ENCODE results near the gene CA10.

The CA10 gene

GRCh38 chr17:52145476-52145875, 13.0 kb downstream of the CA10 start:
- no peak for DNase-seq

DNA sequence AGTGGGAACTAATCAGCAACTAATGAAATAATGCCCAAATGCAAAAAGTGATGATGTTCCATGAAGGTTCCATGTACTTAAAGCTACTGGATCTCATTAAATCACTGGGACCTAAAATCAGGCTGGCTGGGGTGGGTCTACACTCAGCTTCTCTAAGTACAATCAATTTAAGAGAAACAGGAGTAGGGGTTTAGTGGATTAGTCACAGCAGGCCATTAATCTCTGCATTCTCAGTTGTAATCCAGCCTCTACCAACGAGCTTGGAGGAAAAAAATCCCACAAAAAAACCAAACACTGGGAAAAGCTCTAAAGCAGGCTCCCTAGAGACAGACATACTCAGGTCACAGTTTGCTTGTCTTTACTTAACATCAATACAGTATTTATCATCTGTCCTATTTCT, 15.0 kb downstream of the CA10 start:
- no peak for DNase-seq

GRCh38 chr17:52140601-52141000, 17.9 kb downstream of the CA10 start:
- no peak for DNase-seq

- DNase-seq, result no peak
Observed at GRCh38 chr17:52138752-52139151, 19.8 kb downstream of the CA10 start.

- DNase-seq, result no peak
Observed at GRCh38 chr17:52138350-52138749, 20.2 kb downstream of the CA10 start.

- DNase-seq, result no peak
Observed at GRCh38 chr17:52136166-52136565, 22.3 kb downstream of the CA10 start.

DNA sequence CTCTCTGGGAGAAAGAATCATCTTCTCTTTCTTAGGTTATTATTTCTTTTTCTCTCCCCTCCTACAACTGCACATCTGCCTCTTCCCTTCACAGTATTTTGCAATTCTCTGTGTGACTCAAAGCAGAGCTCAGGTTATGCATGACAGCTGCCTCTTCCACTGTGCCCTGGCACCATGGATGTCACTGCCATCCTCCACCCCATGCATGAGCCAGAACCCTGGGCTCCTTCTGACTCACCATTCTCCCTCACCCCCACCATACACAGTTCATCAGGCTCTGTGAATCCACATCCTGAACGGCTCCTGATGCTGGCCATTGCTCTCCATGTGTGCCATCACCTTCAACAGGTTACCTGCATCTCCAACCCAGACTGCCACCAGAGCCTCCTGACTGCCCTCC, 23.9 kb downstream of the CA10 start:
- DNase-seq, result no peak

- DNase-seq, result no peak
Observed at GRCh38 chr17:52128721-52129120, 29.8 kb downstream of the CA10 start.

DNA sequence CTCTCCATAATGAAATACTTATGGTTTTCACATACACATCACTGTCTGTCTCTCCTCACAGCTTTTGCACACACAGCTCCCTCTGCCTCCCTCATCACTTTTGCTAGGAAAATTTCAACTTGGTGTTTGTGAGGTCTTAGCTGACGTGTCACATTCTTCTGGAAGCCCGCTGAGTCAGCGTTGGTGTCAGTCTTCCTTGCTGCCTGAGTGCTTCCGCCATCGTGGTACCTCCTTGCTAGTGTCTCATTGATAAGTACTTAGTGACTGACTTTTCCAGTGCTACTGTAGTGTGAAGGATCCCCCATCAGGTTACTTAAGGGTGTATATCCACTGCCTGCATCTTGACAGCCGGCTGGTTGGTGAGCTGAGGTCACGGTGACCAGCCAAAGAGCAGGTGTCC, 33.5 kb downstream of the CA10 start:
- DNase-seq, result no peak

GRCh38 chr17:52124561-52124960, 34.0 kb downstream of the CA10 start:
- no peak for DNase-seq

DNA sequence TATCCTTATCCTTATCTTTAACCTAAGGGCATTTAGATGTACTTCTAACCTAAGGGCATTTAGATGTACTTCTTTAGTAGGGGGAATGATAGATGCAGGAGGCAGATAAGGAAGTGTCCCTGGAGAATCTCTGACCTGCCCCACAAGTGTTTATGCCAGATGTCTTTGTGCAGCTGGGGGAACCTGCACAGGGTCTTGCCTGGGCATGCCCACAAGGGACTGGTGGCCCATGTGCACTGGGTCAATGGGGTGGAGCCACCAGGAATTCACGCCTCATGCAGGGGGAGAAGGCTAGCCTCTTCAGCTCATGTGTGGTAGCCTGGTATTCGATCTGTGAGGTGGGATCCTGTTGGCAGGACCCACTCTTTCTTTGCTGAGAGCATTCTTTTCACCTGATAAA, 38.0 kb downstream of the CA10 start:
- no peak for DNase-seq

DNA sequence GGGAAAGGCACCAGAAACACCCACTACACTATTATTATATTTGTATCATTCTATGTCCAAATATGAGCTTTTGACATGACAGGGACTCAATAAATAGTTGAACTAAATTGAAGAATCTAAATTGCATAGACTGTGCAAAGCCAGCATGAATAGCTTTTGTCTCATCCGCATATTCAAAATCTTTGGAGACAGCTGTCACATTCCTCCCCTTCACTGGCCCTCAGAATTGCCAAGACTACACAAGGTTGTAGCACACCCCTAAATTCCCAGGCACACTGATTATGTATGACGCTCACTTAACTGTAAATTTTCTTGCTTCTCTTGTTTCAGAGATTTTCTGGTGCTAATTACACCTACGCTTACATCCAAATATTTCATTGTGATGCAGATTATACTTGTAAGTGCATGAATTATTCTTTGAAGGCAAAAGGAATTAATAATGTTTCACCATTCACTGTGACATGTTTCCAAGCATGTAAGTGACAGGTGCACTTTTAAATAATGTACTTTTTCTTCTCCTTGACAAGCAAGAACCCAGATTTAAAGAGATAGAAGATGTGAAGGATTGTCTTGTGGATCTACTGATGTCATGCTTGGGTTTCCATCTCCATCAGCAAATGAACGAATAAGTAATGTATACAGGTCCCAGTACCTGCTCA, 47.5 kb downstream of the CA10 start:
- no peak for DNase-seq

GRCh38 chr17:52106638-52107261, 51.8 kb downstream of the CA10 start:
- DNase-seq, result peak; percentile 40

- no peak for DNase-seq
Observed at GRCh38 chr17:52106072-52106471, 52.4 kb downstream of the CA10 start.

GRCh38 chr17:52105591-52105990, 52.9 kb downstream of the CA10 start:
- no peak for DNase-seq

- DNase-seq, result no peak
Observed at GRCh38 chr17:52096056-52096455, 62.5 kb downstream of the CA10 start.

DNA sequence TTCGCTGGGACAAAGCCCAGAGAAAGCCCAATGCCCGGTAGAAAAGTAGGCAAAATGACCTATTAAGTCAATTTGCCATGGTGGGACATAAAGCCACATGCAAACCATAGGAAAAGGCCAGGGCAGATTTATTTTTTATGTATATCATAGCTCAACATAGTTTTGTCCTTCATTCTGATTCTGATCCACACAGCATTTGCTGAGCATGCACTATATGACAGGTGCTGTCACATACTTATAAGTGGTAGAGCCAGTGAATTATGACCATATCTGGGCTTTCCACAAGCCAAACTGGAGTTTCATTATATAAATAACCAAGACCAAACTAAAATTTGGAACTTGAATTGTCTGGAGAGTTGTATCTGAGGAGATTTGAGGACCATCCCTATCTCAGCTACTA, 74.3 kb downstream of the CA10 start:
- DNase-seq, result no peak

- DNase-seq, result no peak
Observed at GRCh38 chr17:52079496-52079895, 79.0 kb downstream of the CA10 start.

DNA sequence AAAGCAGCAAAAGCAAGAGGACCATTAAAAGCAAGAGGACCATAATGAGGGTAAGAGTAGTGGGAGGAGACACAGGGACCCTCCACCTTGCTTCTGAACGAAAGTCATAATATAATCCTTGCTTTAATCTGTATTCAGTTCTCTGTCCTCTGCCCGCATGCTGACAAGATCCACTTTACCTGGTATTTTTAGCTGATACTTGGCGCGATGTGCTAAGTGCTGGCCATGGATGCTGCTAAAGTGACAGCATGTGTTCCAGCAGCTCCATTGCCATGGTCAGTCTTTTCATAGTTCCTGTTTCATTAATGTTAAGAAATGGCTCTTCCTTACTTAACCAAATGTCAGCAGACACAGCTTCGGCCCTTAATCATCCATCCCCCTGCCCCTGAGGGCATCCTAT, 86.8 kb downstream of the CA10 start:
- DNase-seq, result no peak

GRCh38 chr17:52064791-52065211, 93.7 kb downstream of the CA10 start:
- no peak for DNase-seq

DNA sequence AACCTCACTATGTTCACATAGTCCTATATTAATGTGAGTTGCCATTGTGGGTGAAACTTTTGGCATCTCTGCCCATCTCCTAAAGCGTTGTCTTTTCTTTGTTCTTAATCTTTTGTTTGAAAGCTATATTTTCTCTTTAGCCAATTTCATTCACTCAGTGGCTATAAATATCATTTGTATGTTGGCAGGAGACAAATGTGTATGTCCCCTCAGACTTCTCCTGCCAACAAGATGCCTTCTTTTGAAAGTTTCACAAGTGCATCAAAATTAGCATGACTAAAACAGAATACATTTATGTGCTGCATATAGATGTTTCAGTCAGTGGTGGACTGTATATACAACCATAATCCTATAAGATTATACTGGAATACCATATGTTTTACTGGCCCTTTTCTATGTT, 109.0 kb downstream of the CA10 start:
- no peak for DNase-seq

GRCh38 chr17:52049051-52049450, 109.5 kb downstream of the CA10 start:
- DNase-seq, result no peak

- no peak for DNase-seq
Observed at GRCh38 chr17:52048137-52048898, 110.2 kb downstream of the CA10 start.

- DNase-seq, result no peak
Observed at GRCh38 chr17:52047086-52047485, 111.4 kb downstream of the CA10 start.
